GM12801 (cell line): ENCODE results near the gene DNAJC13.

ENCODE experiments used
- CTCF ChIP-seq: IDR thresholded peaks from one replicate; pipeline ENCODE4 v1.5.1; 2011; ENCODE audit warnings: control low read depth; ENCODE audit not compliant: insufficient read length; ENCODE audit errors: extremely low read depth

Gene DNAJC13

GRCh38 chr3:132456136-132456535 is 38.8 kb downstream of the DNAJC13 start:
- no peak for TF ChIP-seq CTCF

GRCh38 chr3:132456571-132456970 is 39.3 kb downstream of the DNAJC13 start:
- no peak for TF ChIP-seq CTCF

GRCh38 chr3:132457286-132457685 is 40.0 kb downstream of the DNAJC13 start:
- no peak for TF ChIP-seq CTCF

- no peak for TF ChIP-seq CTCF
Observed at GRCh38 chr3:132459551-132459950, 42.2 kb downstream of the DNAJC13 start.

GRCh38 chr3:132461544-132461943 is 44.2 kb downstream of the DNAJC13 start:
- TF ChIP-seq CTCF = no peak

GRCh38 chr3:132464066-132464465 is 46.8 kb downstream of the DNAJC13 start:
- TF ChIP-seq CTCF = no peak

GRCh38 chr3:132469326-132469725 is 52.0 kb downstream of the DNAJC13 start:
- TF ChIP-seq CTCF = no peak

- TF ChIP-seq CTCF = no peak
Observed at GRCh38 chr3:132486099-132486498, 68.8 kb downstream of the DNAJC13 start.
